B cell (primary cell): Measurements from ENCODE around the gene ERCC1. TPM values are rescaled to one million over a fixed set of nuclear protein-coding genes. Genes with fewer than 3 reads are reported as not detected.

ENCODE experiments used
- ATAC-seq: fragments of 200-7000 bp; cut with Tn5 transposase; one replicate; pipeline ENCODE4 v1.10.0; 2021; ENCODE audit warnings: low read depth, mild to moderate bottlenecking, moderate number of reproducible peaks, moderate library complexity
- CTCF ChIA-PET: fragments of 350-600 bp; sonication (Branson Sonifier 250); formaldehyde crosslinking; loops from one replicate; lab custom pipeline; 2021; ENCODE audit warnings: antibody characterized with exemption, inconsistent platforms; lab: Charles Lee
- POLR2A ChIA-PET: fragments of 350-600 bp; sonication (Branson Sonifier 250); formaldehyde crosslinking; loops from one replicate; lab custom pipeline; 2021; ENCODE audit warnings: antibody characterized with exemption; lab: Charles Lee
- DNase-seq: peaks from one replicate; pipeline ENCODE4 v3.0.0; 2013
- H2AFZ ChIP-seq: 2 replicates; pipeline ENCODE4 v1.6.1; 2012; ENCODE audit warnings: mild to moderate bottlenecking, low read depth, low read length; ENCODE audit not compliant: insufficient read depth, poor library complexity, severe bottlenecking
- H3K27ac ChIP-seq, 2 donors: 1 replicate in 1 of 2; 2 replicates in 1 of 2; pipeline ENCODE4 v1.5.1; 2012 to 2013; ENCODE audit warnings: low read length in 2 of 2, mild to moderate bottlenecking in 2 of 2, moderate library complexity in 1 of 2
- H3K27me3 ChIP-seq, 4 experiments: fragments of 200-600 bp in 1 of 4; sonication (generic) in 1 of 4; replicated peaks in 1 of 4; 1 replicate in 2 of 4; 2 replicates in 2 of 4; pipeline versions ENCODE4 v1.6.1 to v1.7.0; 2013 to 2016; ENCODE audit warnings: low read length in 3 of 4, mild to moderate bottlenecking in 2 of 4, mixed read lengths in 1 of 4, moderate library complexity in 1 of 4; ENCODE audit not compliant: insufficient read depth in 4 of 4, control insufficient read depth in 3 of 4; ENCODE audit errors: control extremely low read depth in 1 of 4
- H3K36me3 ChIP-seq, 2 experiments: replicated peaks in 1 of 2; 1 replicate in 1 of 2; 2 replicates in 1 of 2; pipeline versions ENCODE4 v1.6.1 to v1.7.1; 2013; ENCODE audit warnings: low read length in 1 of 2; ENCODE audit not compliant: insufficient read depth in 2 of 2, control insufficient read depth in 1 of 2; ENCODE audit errors: control extremely low read depth in 1 of 2, extremely low read depth in 1 of 2
- H3K4me1 ChIP-seq, 2 donors: fragments of 200-600 bp in 1 of 2; sonication (generic) in 1 of 2; 1 replicate in 1 of 2; 2 replicates in 1 of 2; pipeline versions ENCODE4 v1.5.1 to v1.6.1; 2013 to 2017; ENCODE audit warnings: low read length in 2 of 2; ENCODE audit not compliant: control insufficient read depth in 2 of 2, insufficient read depth in 2 of 2
- H3K4me2 ChIP-seq: replicated peaks from 2 replicates; pipeline ENCODE3; 2012; ENCODE audit warnings: mild to moderate bottlenecking, low read depth, low read length; ENCODE audit not compliant: poor library complexity, severe bottlenecking
- H3K4me3 ChIP-seq, 5 experiments: fragments of 200-600 bp in 1 of 5; sonication (generic) in 1 of 5; 1 replicate in 3 of 5; 2 replicates in 2 of 5; pipeline versions ENCODE4 v1.5.1 to v1.7.0; 2011 to 2016; ENCODE audit warnings: low read length in 4 of 5, mild to moderate bottlenecking in 4 of 5, low read depth in 2 of 5, control low read depth in 1 of 5, moderate library complexity in 1 of 5; ENCODE audit not compliant: insufficient read depth in 1 of 5; ENCODE audit errors: control extremely low read depth in 1 of 5, extremely low read depth in 1 of 5
- H3K79me2 ChIP-seq: fragments of 200-600 bp; sonication (generic); one replicate; pipeline ENCODE4 v1.6.0; 2016; ENCODE audit warnings: low read length; ENCODE audit not compliant: control insufficient read depth, insufficient read depth
- H3K9ac ChIP-seq: fragments of 200-600 bp; sonication (generic); 2 replicates; pipeline ENCODE4 v1.6.1; 2017; ENCODE audit warnings: mild to moderate bottlenecking, low read length, moderate library complexity
- H3K9me3 ChIP-seq, 3 donors: one replicate each; pipeline versions ENCODE4 v1.6.1 to v1.7.1; 2013; ENCODE audit warnings: low read length in 2 of 3; ENCODE audit not compliant: control insufficient read depth in 2 of 3, insufficient read depth in 1 of 3; ENCODE audit errors: control extremely low read depth in 1 of 3
- H4K20me1 ChIP-seq: 2 replicates; pipeline ENCODE4 v1.6.0; 2012; ENCODE audit warnings: mild to moderate bottlenecking, low read length; ENCODE audit not compliant: insufficient read depth, control insufficient read depth, poor library complexity, severe bottlenecking
- H3K27ac Mint-ChIP-seq: one replicate; pipeline ENCODE4 v1.8.0; 2021; ENCODE audit warnings: mixed read lengths
- H3K27me3 Mint-ChIP-seq: one replicate; pipeline ENCODE4 v1.8.0; 2021; ENCODE audit warnings: mixed read lengths
- H3K4me1 Mint-ChIP-seq: one replicate; pipeline ENCODE4 v1.8.0; 2021; ENCODE audit warnings: mixed read lengths
- H3K4me3 Mint-ChIP-seq: one replicate; pipeline ENCODE4 v1.8.0; 2021; ENCODE audit warnings: mixed read lengths
- H3K9me3 Mint-ChIP-seq: one replicate; pipeline ENCODE4 v1.8.0; 2022; ENCODE audit warnings: mixed read lengths; ENCODE audit not compliant: insufficient read depth
- EZH2 ChIP-seq: IDR thresholded peaks from 2 replicates; pipeline ENCODE4 v1.6.1; 2012; ENCODE audit warnings: borderline replicate concordance, low read depth, mild to moderate bottlenecking, moderate library complexity, low read length; ENCODE audit not compliant: insufficient read depth, poor library complexity, severe bottlenecking
- WGBS: methylation state at CpG from one replicate; pipeline ENCODE4 v1.1.5; 2013; ENCODE audit warnings: missing lambda C conversion rate; ENCODE audit not compliant: insufficient coverage; 5-methylcytosine and 5-hydroxymethylcytosine counted together
- intact Hi-C: fragments of 100-400 bp; cut with micrococcal nuclease; formaldehyde crosslinking; loops from one replicate; pipeline ENCODE4 v1.10.0; 2022
- polyA plus RNA-seq: library from polyadenylated mRNA; depleted of rRNA; stranded (reverse); fragments of >200 nt; gene quantifications from 2 replicates; pipeline ENCODE4 v1.2.3, GENCODE V29; 2012
- total RNA-seq, 2 donors: library from RNA; stranded (reverse); fragments of 120-200 nt in 1 of 2; gene quantifications; 1 replicate in 1 of 2; 2 replicates in 1 of 2; pipeline versions ENCODE4 v1.2.3 to v1.2.4, GENCODE V29; 2013 to 2022
- TF ChIP-seq, protein P1 (sequence below): fragments of 200-600 bp; IDR thresholded peaks from one replicate; pipeline ENCODE4 v1.8.0; 2022; ENCODE audit warnings: antibody characterized with exemption, mild to moderate bottlenecking

Gene ERCC1
- total and polyA plus RNA-seq, 2 donors (not counting 1 experiment from before 2014, with no cell fraction given): 75.7 to 81.9 TPM

DNA sequence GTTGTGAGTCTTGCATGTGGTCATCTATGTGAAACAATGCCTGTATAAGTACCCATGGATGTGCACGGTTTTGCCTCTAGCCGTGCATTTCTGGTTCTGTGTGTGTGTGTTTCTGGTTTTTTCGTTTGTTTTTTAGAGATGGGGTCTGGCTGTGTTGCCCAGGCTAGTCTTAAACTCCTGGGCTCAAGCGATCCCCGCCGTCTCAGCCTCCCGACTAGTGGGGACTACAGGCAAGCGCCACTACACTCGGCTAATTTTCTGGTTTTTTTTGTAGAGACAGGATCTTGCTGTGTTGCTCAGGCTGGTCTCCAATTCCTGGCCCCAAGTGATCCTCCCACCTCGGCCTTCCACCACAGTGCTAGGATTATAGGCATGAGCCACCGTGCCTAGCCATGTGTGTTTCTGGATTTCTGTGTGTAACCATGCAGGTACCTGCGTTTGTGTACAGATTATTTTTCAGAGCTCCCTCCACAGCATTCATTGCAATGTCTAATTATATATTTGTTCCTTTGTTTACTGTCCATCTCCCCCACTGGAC is 28.2 kb upstream of the ERCC1 start:
- Mint-ChIP-seq H3K4me3 (peak overlapping the region; percentile 94), H3K27ac (peak overlapping the region; percentile 87), H3K4me1 (peaks cover 59% of the 10 kb centered on the region), H3K27me3 (no peaks in the 10 kb centered on the region), H3K9me3 (no peaks in the 10 kb centered on the region)
- Histone ChIP-seq H2AFZ (no peak overlapping the region), H3K36me3 (no peaks in the 10 kb centered on the region), H3K9ac (no peak overlapping the region), H3K79me2 (peaks cover 7% of the 10 kb centered on the region), H3K4me3 (no peak overlapping the region), H3K4me2 (peak overlapping the region; percentile 91), H3K27me3 (no peaks in the 10 kb centered on the region), H3K4me1 (peaks cover 32 to 54% of the 10 kb centered on the region in 2 donors), H3K27ac (peak overlapping the region; percentile 74 to 91), H3K9me3 (peaks cover 0 to 9% (median 0%) of the 10 kb centered on the region in 3 donors), H4K20me1 (no peaks in the 10 kb centered on the region)
- POLR2A ChIA-PET: interaction anchor here (0.5 to 1.3 kb wide), 3 partner anchors 16 to 70 kb away, joined by 3 to 5 read pairs (median 4); partner anchors contain the start of gene FOSB
- ATAC-seq (no peak), DNase-seq (no peak)
- CTCF ChIA-PET: interaction anchor here (1.0 to 2.2 kb wide), 5 partner anchors 13 to 56 kb away, joined by 3 to 7 read pairs (median 5); partner anchors contain the start of gene FOSB
- 87% methylated on average over 10 of the region's 12 CpGs for WGBS
- intact Hi-C loops: loop anchor here (1.0 kb wide), 1 partner anchor 15 kb away; the partner anchor contains the start of gene FOSB
- no peak for TF ChIP-seq EZH2
- TF ChIP-seq, protein P1, sequence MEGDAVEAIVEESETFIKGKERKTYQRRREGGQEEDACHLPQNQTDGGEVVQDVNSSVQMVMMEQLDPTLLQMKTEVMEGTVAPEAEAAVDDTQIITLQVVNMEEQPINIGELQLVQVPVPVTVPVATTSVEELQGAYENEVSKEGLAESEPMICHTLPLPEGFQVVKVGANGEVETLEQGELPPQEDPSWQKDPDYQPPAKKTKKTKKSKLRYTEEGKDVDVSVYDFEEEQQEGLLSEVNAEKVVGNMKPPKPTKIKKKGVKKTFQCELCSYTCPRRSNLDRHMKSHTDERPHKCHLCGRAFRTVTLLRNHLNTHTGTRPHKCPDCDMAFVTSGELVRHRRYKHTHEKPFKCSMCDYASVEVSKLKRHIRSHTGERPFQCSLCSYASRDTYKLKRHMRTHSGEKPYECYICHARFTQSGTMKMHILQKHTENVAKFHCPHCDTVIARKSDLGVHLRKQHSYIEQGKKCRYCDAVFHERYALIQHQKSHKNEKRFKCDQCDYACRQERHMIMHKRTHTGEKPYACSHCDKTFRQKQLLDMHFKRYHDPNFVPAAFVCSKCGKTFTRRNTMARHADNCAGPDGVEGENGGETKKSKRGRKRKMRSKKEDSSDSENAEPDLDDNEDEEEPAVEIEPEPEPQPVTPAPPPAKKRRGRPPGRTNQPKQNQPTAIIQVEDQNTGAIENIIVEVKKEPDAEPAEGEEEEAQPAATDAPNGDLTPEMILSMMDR: no peak
